Epithelial cell of prostate (primary cell): ENCODE measurements around the gene MOB3B.

Source experiments
- DNase-seq: peaks from one replicate; pipeline ENCODE4 v3.0.0-alpha.2; 2011; ENCODE audit warnings: low read depth, low spot score
- H3K27ac ChIP-seq: fragments of 450-650 bp; 2 replicates; pipeline ENCODE4 v1.5.1; 2017; ENCODE audit warnings: mild to moderate bottlenecking

MOB3B gene

GRCh38 chr9:27328483-27328882 is 201.1 kb downstream of the MOB3B start:
- H3K27ac ChIP-seq = no peak overlapping the region
- DNase-seq = no peak

DNA sequence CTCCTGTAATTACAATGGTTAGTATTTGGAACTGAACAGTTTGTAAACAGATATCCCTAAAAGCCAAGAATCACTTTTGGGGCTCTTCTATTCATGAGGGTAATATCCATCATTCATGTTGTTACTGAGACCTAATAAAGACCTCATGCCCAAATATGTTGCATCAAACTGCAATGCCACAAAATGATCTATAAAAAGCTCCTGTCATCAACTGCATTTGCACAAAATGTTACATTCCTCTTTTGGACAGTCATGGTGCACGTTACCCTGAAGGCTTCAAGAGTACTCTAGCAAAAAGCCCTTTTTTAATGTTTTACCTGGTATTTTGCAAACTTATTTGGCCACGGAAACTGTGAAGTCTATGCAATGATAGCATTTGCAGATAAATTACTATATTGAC is 218.4 kb downstream of the MOB3B start:
- H3K27ac ChIP-seq = no peak overlapping the region
- DNase-seq = no peak

DNA sequence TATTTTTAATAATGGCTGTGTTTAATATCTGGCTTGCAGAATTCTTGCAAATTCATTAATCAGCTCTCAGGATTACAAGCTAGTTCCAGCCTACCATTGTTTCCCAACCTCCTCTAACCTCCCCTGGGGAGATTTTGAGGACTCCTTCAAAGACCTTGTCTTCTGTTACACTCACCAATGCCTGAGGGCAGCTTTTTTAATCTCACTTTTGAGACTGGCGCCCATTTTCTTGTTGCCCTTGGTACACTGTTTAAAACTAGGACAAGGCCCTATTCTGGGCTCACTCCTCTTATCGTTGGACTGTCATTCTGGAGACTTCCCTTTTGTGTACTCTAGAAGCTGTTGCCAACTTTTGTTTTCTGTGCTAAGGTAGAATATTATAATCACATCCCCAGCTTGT is 219.0 kb downstream of the MOB3B start:
- no peak overlapping the region for H3K27ac ChIP-seq
- no peak for DNase-seq

GRCh38 chr9:27308691-27309390 is 220.8 kb downstream of the MOB3B start:
- no peak for DNase-seq
- H3K27ac ChIP-seq = no peak overlapping the region

- no peak for DNase-seq
- H3K27ac ChIP-seq = no peak overlapping the region
These were observed 225.1 kb downstream of the MOB3B start for GRCh38 chr9:27304521-27304920.

DNA sequence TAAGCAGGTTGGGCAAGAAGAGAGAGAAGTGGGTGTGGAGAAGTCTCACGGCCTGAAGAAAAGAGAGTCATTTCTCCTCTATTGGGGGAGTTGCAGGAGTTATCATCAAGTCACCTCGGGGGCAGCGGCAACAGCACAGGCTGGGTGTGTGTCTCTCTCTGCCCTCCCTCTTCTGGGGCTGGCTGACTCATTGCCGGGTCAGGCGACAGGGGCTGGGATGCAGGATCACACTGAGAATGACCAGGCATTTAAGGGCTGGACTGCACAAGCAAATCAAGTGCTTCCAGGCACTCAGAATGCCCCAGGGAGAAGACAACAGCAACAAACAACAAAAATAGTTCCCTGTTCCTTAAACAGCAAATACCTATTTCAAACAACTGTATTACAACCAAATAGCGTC is 226.4 kb downstream of the MOB3B start:
- H3K27ac ChIP-seq = no peak overlapping the region
- no peak for DNase-seq

- no peak for DNase-seq
- no peak within 1 kb of the TSS for H3K27ac ChIP-seq
These were observed 232.6 kb downstream of the MOB3B start, which contains the start of gene EQTN for GRCh38 chr9:27297050-27297449. Gene EQTN, minus strand, starts transcription at chr9:27297150. Its CDS starts 95 bp downstream, at chr9:27297055.

DNA sequence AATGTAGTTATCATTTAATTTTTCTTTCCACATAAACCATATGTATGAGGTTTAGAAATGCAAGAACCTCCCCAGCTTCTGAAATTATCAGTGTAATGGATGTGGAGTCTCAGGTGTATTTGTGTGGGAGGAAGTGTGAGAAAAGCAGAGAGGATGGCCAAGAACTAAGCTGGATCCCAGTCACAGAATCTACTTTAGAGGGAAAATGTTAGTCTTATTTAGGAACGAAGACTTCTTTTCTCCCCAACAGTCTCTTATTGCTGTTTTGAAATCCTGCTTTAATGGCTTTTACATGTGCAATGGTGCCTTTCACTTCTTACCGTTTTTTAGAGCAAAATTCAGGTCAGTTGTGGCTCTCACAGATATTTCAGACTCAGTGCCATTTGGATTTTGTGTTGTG is 235.6 kb downstream of the MOB3B start:
- no peak for DNase-seq
- H3K27ac ChIP-seq = no peak overlapping the region

GRCh38 chr9:27292659-27293405 is 236.8 kb downstream of the MOB3B start:
- DNase-seq = no peak
- no peak overlapping the region for H3K27ac ChIP-seq

GRCh38 chr9:27291292-27291691 is 238.3 kb downstream of the MOB3B start:
- no peak overlapping the region for H3K27ac ChIP-seq
- DNase-seq = no peak

DNA sequence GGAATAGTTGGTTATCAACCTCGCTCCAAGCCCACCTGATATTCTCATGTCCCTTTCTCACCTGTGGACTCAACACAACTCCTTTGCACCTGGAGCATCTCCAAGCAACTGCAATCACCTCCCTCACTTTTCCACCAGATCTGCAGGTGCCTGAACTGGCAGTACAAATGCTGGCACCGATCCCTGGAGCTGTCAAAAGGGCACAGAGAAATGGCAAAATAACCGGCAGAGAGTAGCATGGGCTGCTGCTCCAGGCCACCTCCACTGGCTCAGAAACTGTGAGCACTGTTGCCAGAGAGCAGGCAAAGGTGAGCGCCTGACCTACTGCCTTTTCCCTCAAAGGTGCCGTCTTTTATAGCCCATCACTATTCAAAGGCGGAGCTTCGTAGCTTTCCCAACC is 247.3 kb downstream of the MOB3B start:
- no peak overlapping the region for H3K27ac ChIP-seq
- no peak for DNase-seq

DNA sequence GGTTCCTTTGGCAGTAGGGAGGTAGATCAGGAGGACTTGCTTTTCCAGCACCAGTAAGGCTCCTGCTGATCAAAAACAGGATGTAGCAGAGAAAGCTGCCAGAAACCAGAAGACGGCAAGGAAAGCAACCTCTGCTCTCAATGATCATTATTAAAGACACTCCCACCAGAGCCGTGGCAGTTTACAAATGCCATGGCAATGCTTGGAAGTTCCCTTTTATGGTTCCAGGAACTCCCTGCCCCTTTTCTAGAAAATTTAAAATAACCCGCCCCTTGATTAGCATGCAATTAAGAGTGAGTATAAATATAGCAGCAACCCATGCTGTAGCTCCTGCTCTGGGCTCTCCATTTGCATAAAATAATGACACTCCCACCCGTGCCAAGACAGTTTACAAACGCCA is 248.8 kb downstream of the MOB3B start:
- no peak for DNase-seq
- no peak overlapping the region for H3K27ac ChIP-seq

DNA sequence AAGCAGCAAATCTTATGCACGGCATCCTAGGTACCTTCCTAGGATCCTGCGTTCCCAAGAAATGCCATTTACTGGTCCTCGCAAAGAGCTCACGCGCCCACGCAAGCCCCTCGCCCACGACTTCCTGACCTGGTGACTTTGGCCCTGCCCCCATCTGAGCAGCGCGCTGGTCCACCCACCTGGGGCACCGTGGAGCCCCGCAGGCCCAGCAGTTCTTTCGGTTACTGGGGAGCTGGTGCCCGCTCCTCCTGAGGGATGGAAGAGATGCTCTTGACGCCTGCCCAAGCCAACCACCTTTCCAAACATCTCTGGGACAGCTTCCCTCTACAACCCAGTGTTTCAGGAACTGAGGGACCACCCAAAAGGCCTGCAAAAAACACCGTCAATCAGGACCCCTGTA is 249.4 kb downstream of the MOB3B start:
- DNase-seq = no peak
- H3K27ac ChIP-seq = no peak overlapping the region

- no peak overlapping the region for H3K27ac ChIP-seq
- no peak for DNase-seq
These were observed 250.0 kb downstream of the MOB3B start for GRCh38 chr9:27279611-27280010.

- no peak overlapping the region for H3K27ac ChIP-seq
- no peak for DNase-seq
These were observed 251.2 kb downstream of the MOB3B start for GRCh38 chr9:27278374-27278773.

GRCh38 chr9:27276193-27277030 is 253.2 kb downstream of the MOB3B start:
- DNase-seq = no peak
- H3K27ac ChIP-seq = no peak overlapping the region
